DMS53 (cell line): ENCODE results near the gene MAGI1.
"Not testable (repeated sequence)": the region's sequence is repeated elsewhere in the genome, so short reads cannot be mapped to it uniquely, and the experiment has no call there.

Source experiments
- DNase-seq: peaks from one replicate; lab custom pipeline; 2025; lab: John Stamatoyannopoulos, UW

The MAGI1 gene

DNA sequence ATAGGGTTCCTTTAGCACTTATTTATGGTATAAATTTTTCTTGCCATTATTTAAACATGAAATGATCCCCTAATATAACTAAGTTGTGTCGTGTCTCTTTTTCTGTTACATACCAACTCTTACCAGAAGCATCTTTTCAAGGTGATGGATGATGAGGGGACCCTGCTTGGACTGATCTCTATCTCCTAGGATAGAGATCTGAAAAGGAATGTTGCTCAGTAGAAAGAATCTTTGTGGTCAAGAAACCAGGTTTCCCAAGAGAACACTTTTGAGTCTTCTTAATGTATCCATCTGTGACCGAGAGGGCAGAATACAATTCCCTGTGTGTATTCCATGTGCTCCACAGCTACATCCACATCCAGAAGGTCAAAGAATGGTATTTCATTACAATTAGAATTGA lies 409.7 kb downstream of the MAGI1 start:
- DNase-seq, result no peak

DNA sequence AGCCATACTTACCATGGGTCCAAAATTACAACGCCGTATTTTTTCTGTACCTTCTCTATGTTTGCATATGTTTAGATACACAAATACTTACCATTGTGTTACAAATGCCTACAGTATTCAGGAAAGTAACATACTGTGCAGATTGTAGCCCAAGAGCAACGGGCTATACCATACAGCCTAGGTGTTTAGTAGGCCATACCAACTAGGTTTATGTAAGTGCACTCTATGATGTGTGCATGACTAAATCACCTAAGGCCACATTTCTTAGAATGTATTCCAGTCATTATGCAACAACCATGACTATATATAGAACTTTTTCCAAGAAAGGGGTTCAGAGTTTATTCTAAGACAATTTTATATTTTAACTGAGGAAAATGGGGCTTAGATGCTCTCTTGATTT lies 411.7 kb downstream of the MAGI1 start:
- no peak for DNase-seq

DNA sequence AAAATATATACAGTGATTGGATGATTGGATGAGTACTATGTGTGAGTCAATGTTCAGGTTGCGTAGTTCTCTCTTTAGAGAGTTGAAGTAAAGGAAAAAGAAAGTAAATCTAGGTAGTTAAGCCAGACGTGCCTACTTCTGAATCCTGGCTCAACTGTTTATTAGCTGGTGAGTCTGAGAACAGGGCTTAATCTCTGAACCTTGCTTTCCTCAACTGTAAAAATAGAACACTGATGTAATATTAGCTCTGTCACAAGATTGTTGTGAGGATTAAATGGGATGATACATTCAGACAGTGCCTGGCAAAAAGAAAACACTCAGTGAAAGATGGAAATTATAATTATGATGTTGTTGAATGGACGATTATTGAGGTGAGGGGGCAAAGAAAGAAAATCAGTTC lies 413.4 kb downstream of the MAGI1 start:
- no peak for DNase-seq

DNA sequence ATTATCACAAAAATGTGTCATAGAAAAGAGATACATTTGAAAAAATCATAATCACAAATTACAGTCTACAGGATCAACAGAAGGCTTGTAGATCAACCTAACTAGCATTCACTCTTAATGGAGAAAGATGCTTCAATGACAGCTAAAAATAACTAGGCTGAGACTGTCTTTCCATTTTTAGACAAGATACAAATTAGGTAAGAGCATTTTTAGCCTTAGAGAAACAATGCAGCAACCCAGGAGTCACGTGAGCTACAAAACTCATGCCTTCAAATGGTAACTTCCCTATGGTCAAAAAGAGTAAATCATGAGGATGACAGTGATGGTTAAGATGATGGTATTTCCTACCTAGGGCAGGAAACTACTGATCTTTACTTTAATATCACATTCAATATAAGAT lies 415.4 kb downstream of the MAGI1 start:
- no peak for DNase-seq

DNA sequence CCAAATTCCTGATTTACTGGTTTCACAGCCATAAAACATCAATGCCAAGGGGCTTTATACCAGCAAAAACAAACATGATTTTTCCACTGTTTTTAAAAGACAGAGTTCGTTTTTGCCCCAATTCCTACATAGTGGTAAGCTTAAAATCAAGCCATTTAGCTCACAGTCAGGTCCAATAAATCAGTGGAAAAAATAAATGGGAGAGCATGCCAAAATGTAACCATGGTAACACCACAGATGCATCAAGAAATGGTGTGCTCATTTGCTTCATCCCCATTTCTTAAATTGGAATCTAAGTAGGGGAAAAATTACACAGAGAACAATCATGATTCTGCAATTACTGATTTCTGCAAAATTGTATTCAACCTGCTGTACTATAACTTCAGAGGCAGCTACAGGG lies 418.8 kb downstream of the MAGI1 start:
- DNase-seq, result no peak

DNA sequence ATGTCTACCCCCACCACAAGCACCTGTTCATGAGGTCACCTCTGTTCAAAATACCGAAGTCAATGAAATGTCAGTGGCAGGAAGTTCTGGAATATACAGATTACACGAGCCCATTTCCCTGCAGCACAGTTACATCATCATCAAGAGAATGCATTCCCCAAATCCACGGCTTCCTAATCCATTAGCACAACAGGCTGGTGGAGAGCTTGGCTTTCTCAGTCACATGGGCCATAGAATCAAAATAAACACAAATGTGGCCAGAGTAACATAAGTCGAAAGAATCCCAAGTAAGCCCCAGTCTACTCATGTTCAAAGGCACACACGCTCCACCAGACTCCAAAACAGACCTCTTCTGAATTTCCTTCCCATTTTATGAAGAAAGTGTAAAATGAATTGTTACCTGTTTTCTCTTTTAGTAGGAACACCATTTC lies 419.3 kb downstream of the MAGI1 start:
- no peak for DNase-seq

DNA sequence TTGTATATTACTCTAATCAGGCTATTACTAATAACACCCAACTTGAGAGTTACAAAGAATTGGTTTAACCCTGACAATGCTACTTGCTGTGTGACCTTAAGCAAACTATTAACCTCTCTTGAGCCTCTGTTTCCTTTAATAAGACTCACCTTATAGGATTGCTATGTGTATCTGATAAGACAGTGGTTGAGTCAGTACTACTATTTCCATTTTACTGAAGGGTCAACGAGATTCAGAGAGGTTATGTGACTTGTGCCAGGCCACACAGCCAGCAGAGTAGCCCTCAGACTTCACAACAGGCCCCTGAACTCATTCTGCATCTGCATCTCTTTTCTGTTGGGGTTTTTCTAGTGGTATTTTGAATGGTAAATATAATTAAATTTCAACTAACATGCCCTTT lies 420.1 kb downstream of the MAGI1 start:
- no peak for DNase-seq

DNA sequence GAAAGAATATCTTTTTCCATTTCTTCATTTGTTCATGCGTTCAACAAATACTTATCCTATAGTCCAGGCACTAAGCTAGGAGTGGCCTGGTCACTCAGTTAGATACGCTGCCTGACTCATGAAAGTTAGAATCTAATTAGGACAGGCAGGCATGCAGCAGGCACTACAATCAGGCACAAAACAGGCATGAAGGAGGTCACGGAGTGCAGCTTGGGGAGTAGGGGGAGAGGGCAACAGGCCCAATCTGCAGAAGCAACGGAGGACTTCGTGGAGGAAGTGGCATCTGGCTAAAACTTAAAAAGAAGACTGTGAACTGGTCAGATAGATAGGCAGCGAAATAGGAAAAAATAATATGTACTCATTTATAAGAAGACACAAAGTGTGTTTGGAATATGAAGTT lies 420.9 kb downstream of the MAGI1 start:
- DNase-seq, result no peak

DNA sequence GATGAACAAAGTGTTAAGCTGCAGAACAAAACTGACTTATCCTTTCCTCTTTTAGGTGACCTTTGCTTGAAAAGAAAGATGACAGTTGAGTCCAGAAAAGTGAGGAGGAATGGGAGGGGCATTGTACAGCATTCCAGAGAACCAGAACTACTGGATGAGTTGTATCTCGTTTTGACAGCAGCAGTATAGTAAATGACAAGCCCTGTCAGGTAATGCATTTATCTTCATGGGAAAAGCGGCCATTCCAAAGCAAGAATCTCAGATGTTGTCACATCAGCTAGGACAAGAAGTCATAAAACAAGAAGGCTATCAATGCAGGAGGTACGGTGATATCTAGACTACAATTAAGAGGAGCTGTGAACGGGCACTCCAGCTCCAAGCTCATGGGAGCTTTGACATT lies 421.5 kb downstream of the MAGI1 start:
- no peak for DNase-seq

DNA sequence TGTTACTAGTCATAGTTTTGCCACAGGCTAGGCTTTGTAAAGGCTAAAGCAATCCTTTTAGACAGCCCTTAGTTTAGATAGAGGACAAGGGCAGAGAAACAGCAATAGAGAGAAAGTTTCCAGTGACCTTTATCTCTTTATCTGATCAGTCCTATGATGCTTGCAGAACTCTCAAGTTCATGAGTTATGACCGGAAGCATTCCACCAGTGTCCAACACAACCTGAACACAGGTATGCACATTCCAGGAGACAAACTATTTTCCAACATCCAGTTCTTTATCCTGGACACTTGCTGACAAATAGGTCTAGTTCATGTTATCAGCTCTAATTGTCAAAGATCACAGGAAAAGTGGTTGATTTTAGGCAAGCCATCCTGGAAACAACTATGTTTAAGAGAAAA lies 422.2 kb downstream of the MAGI1 start:
- DNase-seq, result no peak

DNA sequence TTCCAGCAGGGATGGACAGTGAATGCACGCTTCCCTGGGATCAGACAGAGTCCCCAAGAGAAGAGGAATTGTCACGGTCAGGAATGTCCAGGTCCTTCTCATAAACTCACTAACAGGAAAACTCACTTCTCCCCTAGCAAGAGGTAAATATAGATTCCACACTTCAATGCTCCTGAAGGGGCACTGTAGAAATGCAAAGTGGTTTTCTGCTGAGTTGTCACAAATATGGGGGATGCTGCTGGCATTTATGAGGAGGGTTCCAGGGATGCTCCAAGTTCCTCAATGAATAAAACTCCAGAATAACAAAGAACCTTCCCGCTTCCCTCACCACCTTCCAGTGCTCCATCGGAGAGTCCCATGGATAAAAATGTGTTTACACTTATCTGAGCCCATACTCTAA lies 423.4 kb downstream of the MAGI1 start:
- DNase-seq, result no peak

DNA sequence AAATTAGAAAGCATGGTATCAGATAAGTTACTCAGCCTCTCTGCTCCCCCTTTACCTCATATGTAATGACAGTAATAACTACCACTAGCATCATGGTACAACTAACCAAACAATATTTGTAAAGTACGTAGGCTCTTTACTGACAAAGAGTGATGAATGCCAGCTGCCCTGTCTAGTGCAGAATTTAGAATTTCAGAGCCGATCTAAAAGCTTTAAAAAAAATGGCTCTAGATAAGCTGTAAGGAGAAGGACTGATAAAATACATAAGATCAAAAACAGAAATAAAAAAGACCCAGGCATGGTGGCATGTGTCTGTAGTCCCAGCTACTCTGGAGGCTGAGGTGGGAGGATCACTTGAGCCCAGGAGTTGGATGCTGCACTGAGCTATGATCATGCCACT lies 424.1 kb downstream of the MAGI1 start:
- DNase-seq, result no peak

DNA sequence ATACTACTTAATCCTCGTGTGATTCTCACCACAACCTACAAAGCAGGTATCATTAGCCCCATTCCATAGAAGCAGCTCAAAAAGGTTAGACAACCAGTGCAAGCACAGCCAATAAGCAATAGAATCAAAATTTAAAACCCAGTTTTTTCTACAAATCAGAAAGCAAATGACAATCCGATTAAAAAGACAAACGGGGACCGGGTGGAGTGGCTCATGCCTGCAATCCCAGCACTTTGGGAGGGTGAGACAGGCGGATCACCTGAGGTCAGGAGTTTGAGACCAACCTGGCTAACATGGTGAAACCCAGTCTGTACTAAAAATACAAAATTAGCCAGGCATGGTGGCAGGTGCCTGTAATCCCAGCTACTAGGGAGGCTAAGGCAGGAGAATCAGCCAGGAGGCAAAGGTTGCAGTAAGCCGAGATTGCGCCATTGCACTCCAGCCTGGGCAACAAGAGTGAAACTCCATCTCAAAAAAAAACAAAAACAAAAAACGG lies 430.7 kb downstream of the MAGI1 start:
- not testable (repeated sequence) for DNase-seq

DNA sequence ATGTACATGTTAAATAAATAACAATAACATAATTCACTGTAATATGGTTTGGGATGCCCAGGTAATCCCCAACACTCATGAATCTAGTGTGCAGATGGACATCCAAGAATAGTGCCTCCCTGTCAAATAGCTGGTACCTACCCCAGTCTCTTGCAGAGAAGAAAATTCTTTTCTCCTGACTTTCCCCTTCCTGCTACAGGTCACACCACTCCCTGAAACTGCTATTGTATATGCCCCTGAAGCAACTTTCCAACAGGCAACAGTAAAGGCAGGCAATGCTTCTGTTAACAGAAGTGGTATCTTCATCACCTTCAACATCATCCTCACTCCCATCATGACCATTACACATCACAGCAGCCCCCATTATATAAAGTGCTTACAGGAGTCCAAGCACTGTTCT lies 431.6 kb downstream of the MAGI1 start:
- no peak for DNase-seq

DNA sequence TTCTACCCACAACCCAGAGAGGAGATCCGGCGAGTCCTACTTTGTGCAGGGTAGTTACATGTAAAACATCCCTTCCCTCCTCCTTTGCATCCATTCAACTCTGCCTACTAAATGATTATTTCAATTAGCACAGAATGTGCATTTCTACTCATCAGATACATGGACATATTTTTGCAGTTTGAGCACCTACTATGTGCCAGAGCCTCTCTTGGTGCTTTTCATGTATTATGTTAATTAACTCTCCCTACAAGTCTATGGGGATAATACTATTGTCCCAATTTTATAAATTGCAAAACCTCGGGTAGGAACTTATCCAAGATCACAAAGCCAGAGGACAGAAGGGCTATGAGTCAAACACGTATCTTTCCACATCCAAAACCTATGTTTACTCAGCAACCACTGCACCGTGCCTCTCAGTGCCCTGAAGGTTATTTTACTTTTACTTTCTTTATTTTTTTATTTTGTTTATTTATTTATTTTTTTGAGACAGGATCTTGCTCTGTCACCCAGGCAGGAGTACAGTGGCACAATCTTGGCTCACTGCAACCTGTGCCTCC lies 432.8 kb downstream of the MAGI1 start:
- DNase-seq, result no peak

DNA sequence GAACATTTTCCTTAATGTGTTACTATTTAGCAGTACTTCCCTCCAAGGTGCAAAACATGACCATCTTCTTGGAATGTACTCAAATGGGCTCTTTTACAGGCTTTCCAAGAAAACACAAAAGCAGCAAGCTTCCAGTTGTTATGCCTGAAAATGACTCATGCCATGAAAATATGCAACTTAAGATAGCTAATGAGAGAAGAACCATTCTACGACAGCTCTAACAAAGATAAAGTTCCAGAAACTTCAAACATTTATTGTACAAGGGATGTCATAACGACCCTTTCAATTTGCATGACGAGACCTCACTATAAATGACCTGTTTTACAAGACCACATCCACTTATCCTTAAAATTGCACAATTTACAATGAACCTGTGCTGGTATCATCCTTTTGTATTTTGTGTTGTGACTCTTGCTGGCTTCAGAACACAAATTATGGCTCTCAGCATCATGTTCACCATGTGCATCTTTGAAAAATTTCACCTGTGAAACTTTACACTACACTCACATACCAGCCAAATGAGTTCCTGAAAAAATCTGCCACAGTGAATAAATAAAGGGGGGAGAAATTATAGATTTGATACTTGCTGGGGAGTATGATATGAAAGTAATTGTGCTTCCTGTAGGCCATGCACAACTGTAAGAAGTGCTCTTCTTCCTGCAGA lies 433.7 kb downstream of the MAGI1 start:
- no peak for DNase-seq

DNA sequence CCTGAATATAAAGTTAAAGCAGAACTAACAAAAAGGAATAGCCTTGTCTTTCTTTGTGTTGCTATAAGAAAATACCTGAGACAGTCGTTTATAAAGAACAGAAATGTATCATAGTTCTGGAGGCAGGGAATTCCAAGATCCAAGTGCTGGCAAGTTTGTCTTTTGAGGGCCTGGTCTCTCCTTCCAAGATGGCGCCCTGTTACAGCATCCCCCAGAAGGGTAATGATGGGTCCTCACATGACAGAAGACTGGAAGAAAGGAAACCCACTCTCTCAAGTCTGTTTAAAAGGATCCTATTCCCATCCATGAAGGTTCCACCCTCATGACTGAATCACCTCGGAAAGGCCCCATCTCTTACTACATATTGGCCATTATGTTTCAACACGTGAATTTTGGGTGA lies 435.1 kb downstream of the MAGI1 start:
- DNase-seq, result no peak

DNA sequence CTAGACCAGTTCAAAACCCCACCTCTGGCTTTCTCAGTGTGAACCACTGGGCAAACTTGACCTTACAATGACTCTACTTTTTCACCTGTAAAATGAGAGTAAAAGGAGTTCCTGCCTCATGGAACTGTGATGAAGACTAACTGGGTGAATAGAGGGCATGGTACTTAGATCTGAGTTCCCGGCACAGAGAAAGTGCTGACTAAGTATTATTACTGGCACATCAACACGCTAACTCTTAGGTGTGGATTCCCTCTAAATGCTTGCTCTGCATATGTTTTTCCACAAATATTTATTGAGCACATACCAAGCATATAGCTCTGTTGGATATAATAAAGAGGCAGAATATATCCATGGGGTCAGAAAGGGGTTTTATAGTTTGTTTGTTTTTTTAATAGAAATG lies 437.8 kb downstream of the MAGI1 start:
- DNase-seq, result no peak

DNA sequence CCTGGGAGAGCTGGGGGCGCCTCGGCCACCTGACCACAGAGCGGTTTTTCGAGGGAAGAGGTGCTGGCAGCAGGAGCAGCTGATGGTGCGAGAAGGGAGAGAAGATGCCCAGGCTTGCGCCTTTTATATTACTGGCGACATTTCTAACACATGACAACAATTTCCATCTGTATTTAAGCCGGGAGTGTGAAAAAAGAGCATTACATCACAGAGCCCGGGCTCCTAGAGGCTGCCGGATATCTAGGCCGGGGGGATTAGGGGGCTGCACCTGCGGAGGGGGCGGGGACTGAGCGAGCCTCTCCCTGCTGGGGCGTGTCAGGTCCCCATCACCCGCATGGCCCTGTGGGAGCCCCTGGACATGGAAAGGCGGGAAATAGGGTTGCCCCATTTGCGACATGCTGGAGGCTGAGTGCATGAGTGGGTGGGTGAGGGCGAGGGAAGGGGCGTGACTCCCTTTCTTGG lies 440.7 kb downstream of the MAGI1 start:
- no peak for DNase-seq

DNA sequence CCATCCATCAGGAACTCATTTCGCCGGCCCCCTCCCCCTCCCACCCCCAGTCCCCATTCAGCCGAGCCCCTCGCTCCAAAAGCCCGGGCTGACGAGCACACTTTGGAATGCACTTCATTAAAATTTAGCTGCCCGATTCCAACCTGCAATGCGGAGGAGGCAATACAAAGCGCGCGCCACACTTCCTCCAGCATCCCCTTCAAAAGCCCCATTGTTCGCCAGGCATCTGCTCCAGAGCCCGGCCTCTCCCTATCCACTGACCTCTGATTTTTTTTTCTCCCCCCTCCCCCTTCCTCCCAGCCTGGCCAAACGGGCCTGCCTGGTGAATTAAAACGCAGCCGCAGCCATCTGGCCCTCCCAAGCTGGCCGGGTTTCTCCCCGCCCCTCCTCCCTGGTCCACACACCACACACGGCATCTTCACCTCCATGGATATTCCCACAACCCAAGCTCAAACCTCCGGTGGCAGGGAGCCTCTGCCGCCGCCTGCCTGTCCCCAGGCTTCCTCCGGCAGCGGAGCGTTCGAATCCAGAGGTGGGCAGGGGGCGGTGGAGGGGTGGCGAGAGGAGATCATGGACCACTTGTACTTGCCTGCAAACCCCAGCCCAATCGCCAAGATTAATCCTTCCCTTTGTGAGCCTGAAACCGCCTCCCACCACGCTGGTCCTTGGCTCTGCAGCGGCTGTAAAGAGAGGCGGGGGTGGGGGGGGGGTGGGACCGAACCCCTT lies 441.3 kb downstream of the MAGI1 start:
- no peak for DNase-seq

DNA sequence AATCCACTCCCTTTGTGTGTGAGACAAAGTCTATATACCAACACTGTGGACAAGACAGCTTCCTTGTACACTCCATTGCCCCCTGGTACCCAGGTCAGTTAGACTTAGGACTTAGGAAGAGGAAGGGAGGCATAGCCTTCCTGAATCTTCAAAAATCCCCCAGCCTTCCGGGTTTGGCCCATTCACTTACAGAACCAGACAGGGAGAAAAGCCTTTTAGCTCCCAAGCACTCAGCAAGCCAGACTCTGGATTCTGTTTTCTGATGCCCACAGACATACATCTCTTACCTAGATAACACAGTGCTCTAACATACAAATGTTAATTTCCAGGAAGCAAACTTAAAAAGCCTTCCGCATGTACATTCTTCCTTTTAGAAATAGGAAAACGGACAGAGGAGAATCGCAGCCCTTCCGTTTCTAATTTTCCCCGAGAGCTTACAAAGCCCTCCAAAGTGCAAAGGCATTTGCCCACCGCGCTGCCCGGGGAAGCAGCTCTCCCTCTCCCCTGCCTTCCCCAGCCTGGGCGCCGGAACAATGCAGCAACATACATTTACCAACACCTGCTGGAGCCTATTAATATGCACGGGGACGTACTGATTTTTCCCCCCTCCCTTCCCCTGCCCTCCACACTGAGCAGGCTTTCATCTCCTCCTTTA lies 442.0 kb downstream of the MAGI1 start:
- no peak for DNase-seq

DNA sequence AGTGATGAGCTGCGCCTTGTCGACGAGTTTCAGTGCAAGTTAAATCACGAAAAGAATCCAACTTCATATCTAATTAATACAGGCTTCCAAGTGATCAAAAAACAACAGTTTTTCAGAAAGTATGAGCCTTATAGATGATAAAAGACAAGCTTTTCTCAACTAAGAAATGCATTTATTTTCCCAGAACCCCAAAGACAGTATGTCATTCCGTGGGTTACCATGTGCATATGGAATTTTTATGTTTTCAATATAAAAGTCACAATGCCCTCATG lies 442.8 kb downstream of the MAGI1 start:
- no peak for DNase-seq
